B cell (primary cell): ENCODE data around the gene SGSM1. TPM values are rescaled to one million over a fixed set of nuclear protein-coding genes. Genes with fewer than 3 reads are reported as not detected.

Source experiments
- ATAC-seq: fragments of 200-7000 bp; cut with Tn5 transposase; one replicate; pipeline ENCODE4 v1.10.0; 2021; ENCODE audit warnings: low read depth, mild to moderate bottlenecking, moderate number of reproducible peaks, moderate library complexity
- CTCF ChIA-PET: fragments of 350-600 bp; sonication (Branson Sonifier 250); formaldehyde crosslinking; loops from one replicate; lab custom pipeline; 2021; ENCODE audit warnings: antibody characterized with exemption, inconsistent platforms; lab: Charles Lee
- POLR2A ChIA-PET: fragments of 350-600 bp; sonication (Branson Sonifier 250); formaldehyde crosslinking; loops from one replicate; lab custom pipeline; 2021; ENCODE audit warnings: antibody characterized with exemption; lab: Charles Lee
- DNase-seq: peaks from one replicate; pipeline ENCODE4 v3.0.0; 2013
- H2AFZ ChIP-seq: 2 replicates; pipeline ENCODE4 v1.6.1; 2012; ENCODE audit warnings: mild to moderate bottlenecking, low read depth, low read length; ENCODE audit not compliant: insufficient read depth, poor library complexity, severe bottlenecking
- H3K27ac ChIP-seq, 2 donors: 1 replicate in 1 of 2; 2 replicates in 1 of 2; pipeline ENCODE4 v1.5.1; 2012 to 2013; ENCODE audit warnings: low read length in 2 of 2, mild to moderate bottlenecking in 2 of 2, moderate library complexity in 1 of 2
- H3K27me3 ChIP-seq, 4 experiments: fragments of 200-600 bp in 1 of 4; sonication (generic) in 1 of 4; replicated peaks in 1 of 4; 1 replicate in 2 of 4; 2 replicates in 2 of 4; pipeline versions ENCODE4 v1.6.1 to v1.7.0; 2013 to 2016; ENCODE audit warnings: low read length in 3 of 4, mild to moderate bottlenecking in 2 of 4, mixed read lengths in 1 of 4, moderate library complexity in 1 of 4; ENCODE audit not compliant: insufficient read depth in 4 of 4, control insufficient read depth in 3 of 4; ENCODE audit errors: control extremely low read depth in 1 of 4
- H3K36me3 ChIP-seq, 2 experiments: replicated peaks in 1 of 2; 1 replicate in 1 of 2; 2 replicates in 1 of 2; pipeline versions ENCODE4 v1.6.1 to v1.7.1; 2013; ENCODE audit warnings: low read length in 1 of 2; ENCODE audit not compliant: insufficient read depth in 2 of 2, control insufficient read depth in 1 of 2; ENCODE audit errors: control extremely low read depth in 1 of 2, extremely low read depth in 1 of 2
- H3K4me1 ChIP-seq, 2 donors: fragments of 200-600 bp in 1 of 2; sonication (generic) in 1 of 2; 1 replicate in 1 of 2; 2 replicates in 1 of 2; pipeline versions ENCODE4 v1.5.1 to v1.6.1; 2013 to 2017; ENCODE audit warnings: low read length in 2 of 2; ENCODE audit not compliant: control insufficient read depth in 2 of 2, insufficient read depth in 2 of 2
- H3K4me2 ChIP-seq: replicated peaks from 2 replicates; pipeline ENCODE3; 2012; ENCODE audit warnings: mild to moderate bottlenecking, low read depth, low read length; ENCODE audit not compliant: poor library complexity, severe bottlenecking
- H3K4me3 ChIP-seq, 5 experiments: fragments of 200-600 bp in 1 of 5; sonication (generic) in 1 of 5; 1 replicate in 3 of 5; 2 replicates in 2 of 5; pipeline versions ENCODE4 v1.5.1 to v1.7.0; 2011 to 2016; ENCODE audit warnings: low read length in 4 of 5, mild to moderate bottlenecking in 4 of 5, low read depth in 2 of 5, control low read depth in 1 of 5, moderate library complexity in 1 of 5; ENCODE audit not compliant: insufficient read depth in 1 of 5; ENCODE audit errors: control extremely low read depth in 1 of 5, extremely low read depth in 1 of 5
- H3K79me2 ChIP-seq: fragments of 200-600 bp; sonication (generic); one replicate; pipeline ENCODE4 v1.6.0; 2016; ENCODE audit warnings: low read length; ENCODE audit not compliant: control insufficient read depth, insufficient read depth
- H3K9ac ChIP-seq: fragments of 200-600 bp; sonication (generic); 2 replicates; pipeline ENCODE4 v1.6.1; 2017; ENCODE audit warnings: mild to moderate bottlenecking, low read length, moderate library complexity
- H3K9me3 ChIP-seq, 3 donors: one replicate each; pipeline versions ENCODE4 v1.6.1 to v1.7.1; 2013; ENCODE audit warnings: low read length in 2 of 3; ENCODE audit not compliant: control insufficient read depth in 2 of 3, insufficient read depth in 1 of 3; ENCODE audit errors: control extremely low read depth in 1 of 3
- H4K20me1 ChIP-seq: 2 replicates; pipeline ENCODE4 v1.6.0; 2012; ENCODE audit warnings: mild to moderate bottlenecking, low read length; ENCODE audit not compliant: insufficient read depth, control insufficient read depth, poor library complexity, severe bottlenecking
- H3K27ac Mint-ChIP-seq: one replicate; pipeline ENCODE4 v1.8.0; 2021; ENCODE audit warnings: mixed read lengths
- H3K27me3 Mint-ChIP-seq: one replicate; pipeline ENCODE4 v1.8.0; 2021; ENCODE audit warnings: mixed read lengths
- H3K4me1 Mint-ChIP-seq: one replicate; pipeline ENCODE4 v1.8.0; 2021; ENCODE audit warnings: mixed read lengths
- H3K4me3 Mint-ChIP-seq: one replicate; pipeline ENCODE4 v1.8.0; 2021; ENCODE audit warnings: mixed read lengths
- H3K9me3 Mint-ChIP-seq: one replicate; pipeline ENCODE4 v1.8.0; 2022; ENCODE audit warnings: mixed read lengths; ENCODE audit not compliant: insufficient read depth
- CTCF ChIP-seq: fragments of 200-600 bp; IDR thresholded peaks from one replicate; pipeline ENCODE4 v1.8.0; 2022; ENCODE audit warnings: antibody characterized with exemption, mild to moderate bottlenecking
- EZH2 ChIP-seq: IDR thresholded peaks from 2 replicates; pipeline ENCODE4 v1.6.1; 2012; ENCODE audit warnings: borderline replicate concordance, low read depth, mild to moderate bottlenecking, moderate library complexity, low read length; ENCODE audit not compliant: insufficient read depth, poor library complexity, severe bottlenecking
- WGBS: methylation state at CpG from one replicate; pipeline ENCODE4 v1.1.5; 2013; ENCODE audit warnings: missing lambda C conversion rate; ENCODE audit not compliant: insufficient coverage; 5-methylcytosine and 5-hydroxymethylcytosine counted together
- intact Hi-C: fragments of 100-400 bp; cut with micrococcal nuclease; formaldehyde crosslinking; loops from one replicate; pipeline ENCODE4 v1.10.0; 2022
- polyA plus RNA-seq: library from polyadenylated mRNA; depleted of rRNA; stranded (reverse); fragments of >200 nt; gene quantifications from 2 replicates; pipeline ENCODE4 v1.2.3, GENCODE V29; 2012
- total RNA-seq, 2 donors: library from RNA; stranded (reverse); fragments of 120-200 nt in 1 of 2; gene quantifications; 1 replicate in 1 of 2; 2 replicates in 1 of 2; pipeline versions ENCODE4 v1.2.3 to v1.2.4, GENCODE V29; 2013 to 2022

SGSM1 gene
- total and polyA plus RNA-seq, 2 donors (not counting 1 experiment from before 2014, with no cell fraction given), result 0.91 to 1.3 TPM

DNA sequence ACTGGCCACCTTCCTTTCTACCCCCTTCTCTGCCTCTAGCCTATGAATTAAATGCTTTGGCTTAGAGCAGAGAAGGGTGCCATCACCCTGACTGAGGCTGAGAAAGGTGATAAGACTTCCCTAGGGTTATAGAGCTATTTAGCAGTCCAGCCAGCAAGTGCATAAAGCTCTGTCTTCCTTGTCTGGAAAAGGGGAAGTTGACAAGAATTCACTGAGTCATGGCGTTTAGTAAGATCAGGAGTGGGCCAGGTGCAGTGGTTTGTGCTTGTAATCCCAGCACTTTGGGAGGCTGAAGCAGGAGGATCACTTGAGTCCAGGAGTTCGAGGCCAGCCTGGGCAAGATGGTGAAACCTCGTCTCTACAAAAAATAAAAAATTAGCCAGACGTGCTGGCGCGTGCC is 77.4 kb downstream of the SGSM1 start:
- H3K27me3 ChIP-seq, result peaks cover 0 to 4% (median 0%) of the 10 kb centered on the region in 4 experiments
- H3K36me3 ChIP-seq, result no peaks in the 10 kb centered on the region
- H3K4me1 ChIP-seq, result no peaks in the 10 kb centered on the region
- H3K27ac ChIP-seq, result no peak overlapping the region
- Mint-ChIP-seq H3K9me3 (peaks cover 3% of the 10 kb centered on the region), H3K4me3 (no peak overlapping the region), H3K27me3 (peaks cover 14% of the 10 kb centered on the region), H3K27ac (no peak overlapping the region), H3K4me1 (no peaks in the 10 kb centered on the region)
- TF ChIP-seq CTCF (no peak), EZH2 (no peak)
- H4K20me1 ChIP-seq, result no peaks in the 10 kb centered on the region
- H3K4me3 ChIP-seq, result no peak overlapping the region
- no peak overlapping the region for H3K4me2 ChIP-seq
- intact Hi-C loops, result no loop called here
- H3K9ac ChIP-seq, result no peak overlapping the region
- ChIA-PET POLR2A (no interaction called here), CTCF (no interaction called here)
- WGBS, result 40% methylated on average over 2 of the region's 6 CpGs
- no peak for ATAC-seq
- H3K79me2 ChIP-seq, result no peaks in the 10 kb centered on the region
- peaks cover 0 to 4% (median 0%) of the 10 kb centered on the region in 3 donors for H3K9me3 ChIP-seq
- no peak overlapping the region for H2AFZ ChIP-seq
- no peak for DNase-seq

DNA sequence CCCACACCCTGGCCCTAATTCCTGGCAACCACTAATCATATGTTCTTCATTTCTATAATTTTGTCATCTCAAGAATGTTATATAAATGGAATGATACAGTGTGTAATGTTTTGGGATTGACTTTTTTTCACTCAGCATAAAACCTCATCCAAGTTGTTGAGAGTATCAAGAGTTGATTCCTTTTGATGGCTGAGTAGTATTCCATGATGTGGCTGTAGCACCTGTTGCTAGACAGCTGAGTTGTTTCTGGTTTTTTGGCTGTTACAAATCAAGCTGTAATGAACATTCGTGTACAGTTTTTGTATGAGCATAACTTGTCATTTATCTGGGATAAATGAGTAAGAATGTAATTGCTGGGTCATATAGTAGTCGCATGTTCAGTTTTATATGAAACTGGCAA is 81.2 kb downstream of the SGSM1 start:
- no peak overlapping the region for H3K4me3 Mint-ChIP-seq
- Histone ChIP-seq H3K4me1 (no peaks in the 10 kb centered on the region), H3K9ac (no peak overlapping the region), H3K36me3 (no peaks in the 10 kb centered on the region), H2AFZ (no peak overlapping the region), H3K4me3 (no peak overlapping the region), H3K27me3 (peaks cover 0 to 2% (median 0%) of the 10 kb centered on the region in 4 experiments), H3K79me2 (no peaks in the 10 kb centered on the region), H3K4me2 (no peak overlapping the region), H3K27ac (no peak overlapping the region), H3K9me3 (peaks cover 0 to 4% (median 0%) of the 10 kb centered on the region in 3 donors), H4K20me1 (no peaks in the 10 kb centered on the region)
- CTCF ChIA-PET, result no interaction called here
- peaks cover 18% of the 10 kb centered on the region for H3K27me3 Mint-ChIP-seq
- H3K27ac Mint-ChIP-seq, result no peak overlapping the region
- no peaks in the 10 kb centered on the region for H3K4me1 Mint-ChIP-seq
- TF ChIP-seq EZH2 (no peak), CTCF (no peak)
- POLR2A ChIA-PET, result no interaction called here
- ATAC-seq, result no peak
- intact Hi-C loops, result no loop called here
- no peak for DNase-seq
- no peaks in the 10 kb centered on the region for H3K9me3 Mint-ChIP-seq
- WGBS, result no CpG with 5 or more reads among the region's 2 CpGs
